ENCODE data around the gene MRPS15. TPM values are rescaled to one million over a fixed set of nuclear protein-coding genes. Genes with fewer than 3 reads are reported as not detected.

The MRPS15 gene
- total RNA-seq, 1 experiment from 2014 or later, result 98.7 TPM

- CTCF ChIA-PET, result interaction anchor here (1.0 kb wide), 1 partner anchor 14 kb away, joined by 3 read pairs; no protein-coding TSS in a partner anchor
- H3K4me1 ChIP-seq (ENCODE audit: control insufficient read depth in 1 of 2, insufficient read depth in 2 of 2, low read length in 2 of 2), result peaks cover 8 to 9% of the 10 kb centered on the region in 2 experiments; a peak in 3 of 4 replicates
- H3K9me3 ChIP-seq (ENCODE audit: control insufficient read depth in 1 of 2, insufficient read depth in 1 of 2, low read depth in 1 of 2, low read length in 2 of 2), result no peaks in the 10 kb centered on the region
- H3K36me3 ChIP-seq (ENCODE audit: control insufficient read depth in 1 of 2, insufficient read depth in 2 of 2, low read length in 2 of 2), result no peaks in the 10 kb centered on the region; a peak in 1 of 4 replicates
- H3K4me3 ChIP-seq (replicated peaks in 1 of 2; ENCODE audit: low read depth in 1 of 2, low read length in 2 of 2), result no peak overlapping the region
- no peaks in the 10 kb centered on the region for H4K20me1 ChIP-seq (ENCODE audit: insufficient read depth)
- TF ChIP-seq JUND (IDR thresholded peaks at IDR 0.05), result no peak
- no peak for TF ChIP-seq SRF (IDR thresholded peaks at IDR 0.05; ENCODE audit: low read depth)
- no peak for TF ChIP-seq POLR2A (IDR thresholded peaks at IDR 0.05; ENCODE audit: borderline replicate concordance, extremely low read depth, insufficient read depth, insufficient read length)
- TF ChIP-seq MAX (IDR thresholded peaks at IDR 0.05), result no peak
- TF ChIP-seq FOSL1 (IDR thresholded peaks at IDR 0.05; ENCODE audit: low read depth), result no peak
- TF ChIP-seq CEBPB (IDR thresholded peaks at IDR 0.05; ENCODE audit: low read depth), result no peak
- no peak for TF ChIP-seq ZFX (IDR thresholded peaks at IDR 0.05)
- no peak for TF ChIP-seq REST (IDR thresholded peaks at IDR 0.05; ENCODE audit: low read depth)
- no peak for TF ChIP-seq POLR2AphosphoS5 (IDR thresholded peaks at IDR 0.05; ENCODE audit: low read depth, low read length)
- TF ChIP-seq RAD21 (IDR thresholded peaks at IDR 0.05; ENCODE audit: low read depth), result no peak
- TF ChIP-seq SP1 (IDR thresholded peaks at IDR 0.05; ENCODE audit: low read depth), result no peak
- no peak for TF ChIP-seq EZH2 (IDR thresholded peaks at IDR 0.05)
- no peak for TF ChIP-seq ELF1 (IDR thresholded peaks at IDR 0.05; ENCODE audit: borderline replicate concordance, low read depth)
- TF ChIP-seq YY1 (IDR thresholded peaks at IDR 0.05; ENCODE audit: extremely low read depth, insufficient replicate concordance, low read depth, low read length), result no peak
- no peak for TF ChIP-seq ATF3 (IDR thresholded peaks at IDR 0.05)
- TF ChIP-seq ZNF274 (IDR thresholded peaks at IDR 0.05; ENCODE audit: low read depth, low read length), result no peak
- TF ChIP-seq CTCF (IDR thresholded peaks at IDR 0.05 in 2 of 3, conservative IDR thresholded peaks at IDR 0.05 in 1 of 3; ENCODE audit: borderline replicate concordance in 1 of 3, insufficient read depth in 1 of 3, low read depth in 2 of 3, low read length in 2 of 3), result no peak
- H3K27ac ChIP-seq (ENCODE audit: low read depth, low read length), result no peak overlapping the region
- H3K9me2 ChIP-seq (ENCODE audit: insufficient read depth), result no peaks in the 10 kb centered on the region
- H3K4me2 ChIP-seq (ENCODE audit: low read length), result no peak overlapping the region
- intact Hi-C loops (cut with micrococcal nuclease), result no loop called here
- DNase-seq (ENCODE audit: low read depth, low spot score) (no peak), ATAC-seq (no peak)
- POLR2A ChIA-PET, result no interaction called here
- H3K9ac ChIP-seq (ENCODE audit: low read length), result no peak overlapping the region
- BruUV-seq (replicated peaks), result no TSS peak
- H2AFZ ChIP-seq (ENCODE audit: low read depth, low read length, poor library complexity, severe bottlenecking), result no peak overlapping the region
- H3K79me2 ChIP-seq (ENCODE audit: insufficient read depth, low read length), result no peaks in the 10 kb centered on the region
- RAD21 ChIA-PET (ENCODE audit: low non-redundant PET in 1 of 2, low total read pairs in 2 of 2, uncharacterized antibody in 2 of 2, unreplicated experiment in 2 of 2), result no interaction called here
- H3K27me3 ChIP-seq (ENCODE audit: insufficient read depth, low read length), result no peaks in the 10 kb centered on the region
These were observed 57.7 kb downstream of the MRPS15 start for GRCh38 chr1:36406440-36406839.

Measured in HCT116 (cell line).